KMS-11 (cell line): ENCODE results near the gene FDX1.

Source experiments
- H2AFZ ChIP-seq: fragments of 200-600 bp; sonication (generic); 2 replicates; pipeline ENCODE4 v1.6.1; 2016; ENCODE audit warnings: antibody characterized with exemption, mixed run types, low read depth
- H3K27ac ChIP-seq: fragments of 200-600 bp; sonication (generic); 2 replicates; pipeline ENCODE4 v1.6.1; 2016; ENCODE audit warnings: mild to moderate bottlenecking, mixed run types
- H3K27me3 ChIP-seq: fragments of 200-600 bp; sonication (generic); 2 replicates; pipeline ENCODE4 v1.6.1; 2017; ENCODE audit warnings: mild to moderate bottlenecking, low read depth, mixed run types, moderate library complexity; ENCODE audit not compliant: insufficient read depth
- H3K36me3 ChIP-seq: fragments of 200-600 bp; sonication (generic); 2 replicates; pipeline ENCODE4 v1.6.1; 2017; ENCODE audit warnings: mild to moderate bottlenecking, mixed run types; ENCODE audit not compliant: insufficient read depth
- H3K4me1 ChIP-seq: fragments of 200-600 bp; sonication (generic); 2 replicates; pipeline ENCODE4 v1.6.1; 2016; ENCODE audit warnings: mild to moderate bottlenecking, low read depth, mixed run types; ENCODE audit not compliant: poor library complexity, severe bottlenecking
- H3K4me2 ChIP-seq: fragments of 200-600 bp; sonication (generic); 2 replicates; pipeline ENCODE4 v1.7.0; 2016; ENCODE audit warnings: mild to moderate bottlenecking, mixed run types
- H3K4me3 ChIP-seq: fragments of 200-600 bp; sonication (generic); IDR thresholded peaks from 2 replicates; pipeline ENCODE4 v1.6.1; 2017; ENCODE audit warnings: low read depth, low read length, mixed read lengths; ENCODE audit not compliant: insufficient read depth
- H3K79me2 ChIP-seq: fragments of 200-600 bp; sonication (generic); 2 replicates; pipeline ENCODE4 v1.6.1; 2016; ENCODE audit warnings: low read depth, mixed run types; ENCODE audit not compliant: insufficient read depth
- H3K9ac ChIP-seq: fragments of 200-600 bp; sonication (generic); 2 replicates; pipeline ENCODE4 v1.6.1; 2016; ENCODE audit warnings: mild to moderate bottlenecking, mixed run types
- H4K20me1 ChIP-seq: fragments of 200-600 bp; sonication (generic); 2 replicates; pipeline ENCODE4 v1.6.1; 2016; ENCODE audit warnings: mild to moderate bottlenecking, mixed run types; ENCODE audit not compliant: insufficient read depth
- CTCF ChIP-seq: fragments of 200-600 bp; sonication (generic); conservative IDR thresholded peaks from 2 replicates; pipeline ENCODE4 v1.6.1; 2017; ENCODE audit warnings: low read depth, mild to moderate bottlenecking, antibody characterized with exemption, low read length, moderate library complexity, mixed read lengths

The FDX1 gene

GRCh38 chr11:110430267-110431050 lies 711 bp downstream of the FDX1 start:
- no peaks in the 10 kb centered on the region for H4K20me1 ChIP-seq
- no peaks in the 10 kb centered on the region for H3K27me3 ChIP-seq
- peak overlapping the region; percentile 67 for H3K27ac ChIP-seq
- H3K79me2 ChIP-seq = peaks cover 26% of the 10 kb centered on the region
- peak overlapping the region; percentile 69 for H3K4me2 ChIP-seq
- peak overlapping the region; percentile 48 for H2AFZ ChIP-seq
- peaks cover 26% of the 10 kb centered on the region for H3K4me1 ChIP-seq
- no peak for TF ChIP-seq CTCF
- H3K4me3 ChIP-seq = no peak overlapping the region
- no peaks in the 10 kb centered on the region for H3K36me3 ChIP-seq
- peak overlapping the region; percentile 75 for H3K9ac ChIP-seq

DNA sequence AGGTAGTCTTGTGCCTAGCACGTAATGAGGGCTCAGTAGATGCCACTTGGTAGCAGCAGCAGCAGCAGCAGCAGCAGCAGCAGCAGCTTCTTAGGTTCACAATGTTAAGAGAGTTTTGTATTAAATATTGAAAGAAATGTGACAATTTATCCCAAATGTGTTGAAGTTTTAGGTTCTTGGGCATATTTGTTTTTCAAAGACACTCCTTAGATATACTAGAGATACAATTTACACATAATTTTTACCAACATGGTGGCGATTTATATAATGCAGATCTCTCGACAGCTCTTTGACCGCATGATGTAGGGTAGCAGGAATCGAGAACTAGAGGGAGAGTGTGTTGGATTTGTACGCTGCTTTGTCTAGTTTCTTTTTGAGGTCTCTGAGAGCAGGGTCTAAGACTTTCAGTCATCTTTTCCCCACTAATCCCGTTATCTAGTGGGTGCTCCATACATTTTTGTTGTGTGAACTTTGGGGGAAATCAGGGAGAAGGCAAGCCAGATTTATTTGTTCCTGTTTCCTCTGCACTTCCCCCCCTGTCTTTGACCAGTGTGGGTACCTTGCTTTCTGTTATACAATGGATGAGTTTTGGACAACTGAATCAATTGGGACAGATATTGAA lies 1.4 kb downstream of the FDX1 start:
- peak overlapping the region; percentile 48; the same call in 1 of the 2 replicates for H2AFZ ChIP-seq
- H3K36me3 ChIP-seq = no peaks in the 10 kb centered on the region
- peak overlapping the region; percentile 67 for H3K27ac ChIP-seq
- peak overlapping the region; percentile 75 for H3K9ac ChIP-seq
- no peaks in the 10 kb centered on the region for H4K20me1 ChIP-seq
- H3K79me2 ChIP-seq = peaks cover 26% of the 10 kb centered on the region
- no peak for TF ChIP-seq CTCF
- peaks cover 31% of the 10 kb centered on the region for H3K4me1 ChIP-seq
- no peak overlapping the region for H3K4me3 ChIP-seq
- peak overlapping the region; percentile 69 for H3K4me2 ChIP-seq
- no peaks in the 10 kb centered on the region for H3K27me3 ChIP-seq

DNA sequence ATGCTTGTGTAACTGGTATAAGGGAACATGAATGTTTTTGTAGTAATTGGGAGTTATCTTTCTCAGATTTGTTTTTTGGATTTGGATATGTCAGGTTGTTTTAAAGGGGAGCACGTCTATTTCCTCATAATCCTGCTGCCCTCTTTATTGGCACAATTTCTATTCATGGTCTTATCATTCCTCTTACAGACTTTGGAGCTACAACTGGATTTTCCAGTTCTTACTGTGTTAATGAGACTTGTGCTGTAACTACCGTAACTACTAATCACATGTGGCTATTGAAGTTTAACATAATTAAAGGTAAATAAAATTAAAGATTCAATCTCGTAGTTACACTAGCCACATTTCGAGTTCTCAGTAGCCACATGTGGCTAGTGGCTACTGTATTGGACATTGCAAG lies 1.9 kb downstream of the FDX1 start:
- H3K4me3 ChIP-seq = no peak overlapping the region
- no peak overlapping the region for H3K9ac ChIP-seq
- H4K20me1 ChIP-seq = no peaks in the 10 kb centered on the region
- H3K79me2 ChIP-seq = peaks cover 26% of the 10 kb centered on the region
- H2AFZ ChIP-seq = no peak overlapping the region
- TF ChIP-seq CTCF = no peak
- peaks cover 31% of the 10 kb centered on the region for H3K4me1 ChIP-seq
- H3K4me2 ChIP-seq = peak overlapping the region; percentile 69
- no peaks in the 10 kb centered on the region for H3K27me3 ChIP-seq
- H3K36me3 ChIP-seq = no peaks in the 10 kb centered on the region
- no peak overlapping the region; the same call in 1 of the 2 replicates for H3K27ac ChIP-seq

GRCh38 chr11:110432713-110433392 lies 3.1 kb downstream of the FDX1 start:
- H3K79me2 ChIP-seq = peaks cover 26% of the 10 kb centered on the region
- no peaks in the 10 kb centered on the region for H4K20me1 ChIP-seq
- no peaks in the 10 kb centered on the region for H3K36me3 ChIP-seq
- H3K27ac ChIP-seq = no peak overlapping the region
- no peak overlapping the region for H3K9ac ChIP-seq
- H3K27me3 ChIP-seq = no peaks in the 10 kb centered on the region
- no peak overlapping the region for H3K4me2 ChIP-seq
- H2AFZ ChIP-seq = no peak overlapping the region
- no peak for TF ChIP-seq CTCF
- peaks cover 31% of the 10 kb centered on the region for H3K4me1 ChIP-seq
- no peak overlapping the region for H3K4me3 ChIP-seq
